Fibroblast of villous mesenchyme (primary cell): Measurements from ENCODE around the gene LIMS1. TPM values are rescaled to one million over a fixed set of nuclear protein-coding genes. Genes with fewer than 3 reads are reported as not detected.

Source experiments
- DNase-seq: peaks from one replicate; pipeline ENCODE4 v3.0.0-alpha.2; 2010; ENCODE audit warnings: low read depth
- H3K4me3 ChIP-seq: 2 replicates; pipeline ENCODE4 v1.5.1; 2011; ENCODE audit warnings: low read depth, mild to moderate bottlenecking, low read length
- total RNA-seq: library from RNA; depleted of rRNA; stranded (reverse); fragments of >200 nt; gene quantifications from 2 replicates; pipeline ENCODE4 v1.2.3, GENCODE V29; 2012
- TF ChIP-seq, protein P1 (sequence below): IDR thresholded peaks from 2 replicates; pipeline ENCODE4 v1.5.1; 2012; ENCODE audit warnings: low read depth, mild to moderate bottlenecking, low read length; ENCODE audit not compliant: insufficient read depth

The LIMS1 gene
- total RNA-seq, 1 donor = 152 TPM

DNA sequence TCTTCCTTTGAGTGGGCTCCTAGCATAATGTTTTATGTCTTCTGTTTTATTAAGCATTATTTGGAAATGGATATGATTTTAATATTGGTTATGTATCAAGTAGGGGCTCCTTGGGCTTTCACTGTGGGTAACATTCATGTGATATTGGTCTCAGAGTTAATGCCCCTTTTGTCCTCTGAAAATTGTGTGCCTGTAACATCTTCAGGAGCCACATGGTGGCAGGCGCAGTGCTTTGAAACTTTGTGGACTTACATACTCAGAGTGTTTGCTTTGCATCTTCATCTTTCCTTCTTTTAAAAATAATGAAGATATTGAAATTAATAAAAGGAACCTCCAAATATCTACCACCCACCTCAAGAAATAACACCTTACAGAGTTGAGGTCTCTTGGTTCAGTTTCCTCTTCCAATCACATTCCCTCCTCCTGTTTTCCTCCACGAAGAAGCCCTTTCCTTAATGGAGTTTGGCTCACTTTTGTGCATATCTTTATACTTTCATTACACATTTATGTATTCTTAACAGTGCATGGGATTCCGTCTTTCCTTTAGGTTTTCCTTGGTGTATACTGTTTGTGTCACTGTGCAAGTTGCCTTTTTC, 73.5 kb downstream of the LIMS1 start:
- TF ChIP-seq, protein P1, sequence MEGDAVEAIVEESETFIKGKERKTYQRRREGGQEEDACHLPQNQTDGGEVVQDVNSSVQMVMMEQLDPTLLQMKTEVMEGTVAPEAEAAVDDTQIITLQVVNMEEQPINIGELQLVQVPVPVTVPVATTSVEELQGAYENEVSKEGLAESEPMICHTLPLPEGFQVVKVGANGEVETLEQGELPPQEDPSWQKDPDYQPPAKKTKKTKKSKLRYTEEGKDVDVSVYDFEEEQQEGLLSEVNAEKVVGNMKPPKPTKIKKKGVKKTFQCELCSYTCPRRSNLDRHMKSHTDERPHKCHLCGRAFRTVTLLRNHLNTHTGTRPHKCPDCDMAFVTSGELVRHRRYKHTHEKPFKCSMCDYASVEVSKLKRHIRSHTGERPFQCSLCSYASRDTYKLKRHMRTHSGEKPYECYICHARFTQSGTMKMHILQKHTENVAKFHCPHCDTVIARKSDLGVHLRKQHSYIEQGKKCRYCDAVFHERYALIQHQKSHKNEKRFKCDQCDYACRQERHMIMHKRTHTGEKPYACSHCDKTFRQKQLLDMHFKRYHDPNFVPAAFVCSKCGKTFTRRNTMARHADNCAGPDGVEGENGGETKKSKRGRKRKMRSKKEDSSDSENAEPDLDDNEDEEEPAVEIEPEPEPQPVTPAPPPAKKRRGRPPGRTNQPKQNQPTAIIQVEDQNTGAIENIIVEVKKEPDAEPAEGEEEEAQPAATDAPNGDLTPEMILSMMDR = peak; percentile 78
- peak; percentile 67 for DNase-seq
- no peak overlapping the region for H3K4me3 ChIP-seq

DNA sequence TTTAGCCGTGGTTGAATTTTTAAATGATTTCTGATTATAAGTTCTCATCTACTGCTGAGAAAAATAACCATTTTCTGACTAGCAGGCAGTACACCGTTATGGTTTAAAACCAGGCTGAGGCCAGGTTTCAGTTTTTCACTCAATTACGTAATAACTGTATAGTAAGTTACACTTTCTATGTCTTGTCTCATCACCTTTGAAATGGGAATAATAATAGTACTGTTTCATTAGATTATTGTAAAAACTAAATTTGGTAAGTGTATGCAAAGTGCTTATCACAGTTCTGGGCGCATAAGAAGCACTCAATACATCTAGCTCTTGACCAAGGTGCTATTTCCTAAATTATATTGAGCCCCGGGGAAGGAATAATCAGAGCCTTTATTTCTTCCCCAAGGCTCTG, 76.8 kb downstream of the LIMS1 start:
- H3K4me3 ChIP-seq = no peak overlapping the region
- TF ChIP-seq, protein P1 = no peak
- no peak for DNase-seq

DNA sequence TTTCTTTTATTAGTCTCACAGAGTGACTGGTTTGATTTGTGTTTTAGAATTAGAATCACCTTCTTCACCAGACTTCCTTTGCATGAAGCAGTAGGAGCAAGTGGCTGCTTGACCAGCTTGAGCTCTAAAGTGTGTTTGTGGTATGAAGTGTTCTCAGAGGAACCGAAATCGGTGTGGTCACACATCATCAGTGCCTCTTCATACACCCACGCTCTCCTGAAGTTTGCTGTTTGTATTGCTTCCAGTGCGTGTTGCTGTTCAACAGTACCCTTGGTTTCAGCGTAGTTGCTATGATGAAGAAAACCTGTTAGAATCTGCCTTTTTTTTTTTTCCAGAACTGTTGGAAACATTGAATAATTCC, 77.9 kb downstream of the LIMS1 start:
- H3K4me3 ChIP-seq = no peak overlapping the region
- TF ChIP-seq, protein P1 = no peak
- DNase-seq = no peak

DNA sequence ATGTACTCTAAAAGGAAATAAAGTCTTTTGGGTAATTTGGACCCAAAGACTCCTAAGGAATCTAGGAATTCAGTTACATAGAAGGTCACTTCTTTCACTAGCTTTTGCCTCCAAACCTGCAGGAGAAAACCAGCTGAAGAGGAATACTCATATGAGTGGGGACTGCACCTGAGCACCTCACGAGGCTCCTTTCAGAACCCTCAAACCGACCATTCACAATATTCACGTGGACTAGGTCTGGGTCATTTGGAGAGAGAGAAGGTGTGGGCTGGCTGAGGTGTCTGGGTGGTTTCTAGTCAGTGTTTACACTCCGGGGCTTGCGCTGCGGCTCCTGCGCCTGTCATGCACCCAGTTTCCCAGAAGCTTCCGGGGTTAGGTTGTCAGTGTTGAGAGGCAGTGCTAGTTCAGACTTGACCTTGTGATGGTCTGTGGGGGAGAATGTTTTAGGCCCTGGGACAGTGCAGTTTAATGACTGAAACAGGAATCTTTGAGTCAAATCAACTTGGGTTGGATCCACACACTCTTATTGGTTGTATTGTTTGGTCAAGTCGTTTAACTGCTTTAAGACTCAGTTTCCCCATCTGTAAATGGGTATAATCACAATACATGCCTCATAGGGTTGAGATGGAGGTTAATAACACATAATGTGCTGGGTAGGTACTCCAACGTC, 78.4 kb downstream of the LIMS1 start:
- no peak for DNase-seq
- TF ChIP-seq, protein P1 = no peak
- no peak overlapping the region for H3K4me3 ChIP-seq

DNA sequence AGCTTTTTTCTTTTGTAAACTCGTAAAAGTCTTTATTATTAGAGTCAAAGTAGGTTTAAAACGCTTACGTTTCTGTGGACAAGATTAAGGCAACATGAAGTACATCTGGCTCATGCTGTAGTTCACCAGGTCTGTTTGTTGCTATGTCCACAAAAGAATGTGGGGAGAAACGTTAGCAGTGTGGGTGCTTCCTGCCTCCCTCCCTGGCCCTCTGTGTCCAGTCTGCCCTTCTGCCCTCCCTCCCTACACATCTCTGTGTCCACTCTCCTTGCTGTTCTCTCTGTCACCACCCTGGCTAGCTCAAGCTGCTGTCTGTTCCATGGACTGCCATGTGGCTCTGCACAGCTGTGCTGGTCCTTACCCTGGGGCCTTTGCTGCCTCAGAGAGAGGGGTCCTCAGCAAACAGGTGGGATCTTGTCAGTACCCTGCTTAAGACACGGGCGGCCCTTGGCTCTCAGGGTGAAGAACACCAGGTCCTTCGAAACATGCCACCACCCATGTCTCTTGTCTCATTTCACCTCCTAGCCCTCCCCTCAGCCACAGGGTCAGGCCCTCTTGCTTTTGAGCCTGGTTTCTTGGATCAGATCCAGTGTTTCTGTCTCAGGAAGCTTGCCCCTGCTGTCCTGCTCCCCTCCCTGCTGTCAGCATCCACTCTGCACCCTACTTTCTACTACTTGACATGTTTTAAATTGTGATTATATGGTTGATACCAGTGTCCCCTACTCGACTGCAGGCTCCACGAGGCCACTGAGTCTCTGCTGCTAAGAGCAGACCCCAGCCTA, 79.2 kb downstream of the LIMS1 start:
- DNase-seq = peak; percentile 95
- TF ChIP-seq, protein P1 = no peak
- H3K4me3 ChIP-seq = no peak overlapping the region

DNA sequence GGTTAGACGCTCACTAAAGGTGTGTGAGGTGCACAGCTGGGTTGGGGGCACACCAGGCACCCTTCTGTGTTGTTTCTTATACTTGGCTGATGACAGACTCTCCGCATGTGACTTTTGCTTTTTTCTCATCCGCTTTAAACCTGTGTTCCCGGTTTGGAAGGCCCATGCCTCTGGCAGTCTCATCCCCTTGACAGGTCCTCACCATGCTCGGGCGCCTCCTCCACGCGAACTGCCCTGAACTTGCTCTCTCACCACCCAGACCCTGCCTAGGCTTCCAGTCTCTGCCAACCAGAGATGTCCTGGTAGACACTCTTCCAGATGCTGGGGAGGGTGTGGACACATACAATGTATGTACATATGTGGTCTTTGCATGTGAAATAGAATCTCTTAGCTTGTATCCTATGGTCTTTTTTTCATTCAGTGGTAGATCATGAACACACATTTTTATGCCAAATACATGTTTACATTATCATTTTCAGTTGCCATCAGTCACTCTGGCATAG, 79.8 kb downstream of the LIMS1 start:
- DNase-seq = no peak
- no peak overlapping the region for H3K4me3 ChIP-seq
- TF ChIP-seq, protein P1 = no peak
